ENCODE data around the gene SUN5. TPM values are rescaled to one million over a fixed set of nuclear protein-coding genes. Genes with fewer than 3 reads are reported as not detected.

The SUN5 gene
- total and polyA plus RNA-seq, 2 donors (not counting 3 experiments of a cell fraction or from before 2014, with no cell fraction given): not detected

DNA sequence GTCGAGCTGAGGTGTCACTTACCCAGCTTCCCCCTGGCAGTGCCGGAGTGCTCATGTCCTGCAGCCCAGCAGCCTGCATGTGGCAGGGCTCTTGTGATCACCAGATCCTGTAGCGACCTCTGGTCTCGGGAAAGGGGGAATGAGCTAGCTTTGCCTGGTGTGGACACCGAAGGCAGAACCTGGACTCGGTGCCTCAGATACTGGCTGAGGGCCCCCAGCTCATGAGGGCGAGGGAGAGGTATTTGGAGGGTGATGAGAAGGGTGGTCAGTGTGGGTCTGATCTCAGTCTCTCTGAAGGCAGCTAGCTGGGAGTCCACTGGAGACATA is 26.3 kb downstream of the SUN5 start:
- DNase-seq (ENCODE audit: low read depth, low spot score) (no peak), FAIRE-seq (no peak)
- no peaks in the 10 kb centered on the region for H3K79me2 ChIP-seq (ENCODE audit: control insufficient read depth, insufficient read depth, low read length)
- ChIA-PET CTCF (no interaction called here), POLR2A (no interaction called here)
- H3K4me1 ChIP-seq (ENCODE audit: control insufficient read depth, extremely low read depth, insufficient read depth, low read length): no peaks in the 10 kb centered on the region
- H3K4me2 ChIP-seq (ENCODE audit: insufficient read depth, low read length): no peak overlapping the region
- no peaks in the 10 kb centered on the region for H4K20me1 ChIP-seq (replicated peaks; ENCODE audit: control insufficient read depth, extremely low read depth, insufficient read depth, low read length)
- H3K36me3 ChIP-seq (ENCODE audit: control insufficient read depth in 2 of 2, extremely low read depth in 1 of 2, insufficient read depth in 2 of 2, low read length in 2 of 2): no peaks in the 10 kb centered on the region
- no peaks in the 10 kb centered on the region for H3K9me1 ChIP-seq (replicated peaks; ENCODE audit: control insufficient read depth, extremely low read depth, insufficient read depth, low read length)
- TF ChIP-seq, protein P1, sequence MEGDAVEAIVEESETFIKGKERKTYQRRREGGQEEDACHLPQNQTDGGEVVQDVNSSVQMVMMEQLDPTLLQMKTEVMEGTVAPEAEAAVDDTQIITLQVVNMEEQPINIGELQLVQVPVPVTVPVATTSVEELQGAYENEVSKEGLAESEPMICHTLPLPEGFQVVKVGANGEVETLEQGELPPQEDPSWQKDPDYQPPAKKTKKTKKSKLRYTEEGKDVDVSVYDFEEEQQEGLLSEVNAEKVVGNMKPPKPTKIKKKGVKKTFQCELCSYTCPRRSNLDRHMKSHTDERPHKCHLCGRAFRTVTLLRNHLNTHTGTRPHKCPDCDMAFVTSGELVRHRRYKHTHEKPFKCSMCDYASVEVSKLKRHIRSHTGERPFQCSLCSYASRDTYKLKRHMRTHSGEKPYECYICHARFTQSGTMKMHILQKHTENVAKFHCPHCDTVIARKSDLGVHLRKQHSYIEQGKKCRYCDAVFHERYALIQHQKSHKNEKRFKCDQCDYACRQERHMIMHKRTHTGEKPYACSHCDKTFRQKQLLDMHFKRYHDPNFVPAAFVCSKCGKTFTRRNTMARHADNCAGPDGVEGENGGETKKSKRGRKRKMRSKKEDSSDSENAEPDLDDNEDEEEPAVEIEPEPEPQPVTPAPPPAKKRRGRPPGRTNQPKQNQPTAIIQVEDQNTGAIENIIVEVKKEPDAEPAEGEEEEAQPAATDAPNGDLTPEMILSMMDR (IDR thresholded peaks at IDR 0.05; ENCODE audit: extremely low read depth in 1 of 2, insufficient read depth in 1 of 2, low read depth in 1 of 2, low read length in 2 of 2): no peak
- TF ChIP-seq MYC (IDR thresholded peaks at IDR 0.05; ENCODE audit: low read depth, low read length) (no peak), JUN (IDR thresholded peaks at IDR 0.05; ENCODE audit: borderline replicate concordance, insufficient read depth, insufficient read length, low read depth) (no peak), POLR2AphosphoS5 (IDR thresholded peaks at IDR 0.05; ENCODE audit: insufficient read depth, low read depth, low read length) (no peak), FOS (IDR thresholded peaks at IDR 0.05; ENCODE audit: borderline replicate concordance, insufficient read depth, low read length) (no peak), GATA2 (IDR thresholded peaks at IDR 0.05; ENCODE audit: insufficient read depth, insufficient read length, low read depth, low read length) (no peak), EZH2 (IDR thresholded peaks at IDR 0.05; ENCODE audit: borderline replicate concordance, low read depth, low read length, severe bottlenecking) (no peak), POLR2A (IDR thresholded peaks at IDR 0.05; ENCODE audit: low read depth, low read length) (no peak)
- TF ChIP-seq, protein P2, sequence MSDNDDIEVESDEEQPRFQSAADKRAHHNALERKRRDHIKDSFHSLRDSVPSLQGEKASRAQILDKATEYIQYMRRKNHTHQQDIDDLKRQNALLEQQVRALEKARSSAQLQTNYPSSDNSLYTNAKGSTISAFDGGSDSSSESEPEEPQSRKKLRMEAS (IDR thresholded peaks at IDR 0.05; ENCODE audit: insufficient read depth, insufficient read length): no peak
- peaks cover 0 to 1% of the 10 kb centered on the region in 2 experiments for H3K27me3 ChIP-seq (ENCODE audit: control insufficient read depth in 2 of 2, insufficient read depth in 2 of 2, low read length in 2 of 2)
- H3K4me3 ChIP-seq (replicated peaks in 1 of 3; ENCODE audit: insufficient read depth in 1 of 3, low read depth in 1 of 3, low read length in 3 of 3): no peak overlapping the region
- intact Hi-C loops (cut with micrococcal nuclease) (no loop called here), dilution Hi-C loops (cut with MboI; ENCODE audit: extremely low pct_ligation_motif_present, low sequenced_read_pairs) (no loop called here)
- BruUV-seq (replicated peaks): no TSS peak
- no peak overlapping the region for H3K9ac ChIP-seq (replicated peaks; ENCODE audit: extremely low read depth, insufficient read depth, low read length)
- H2AFZ ChIP-seq (ENCODE audit: low read depth, low read length): no peak overlapping the region
- no peaks in the 10 kb centered on the region for H3K9me3 ChIP-seq (replicated peaks; ENCODE audit: control insufficient read depth, insufficient read depth, low read length)
- H3K27ac ChIP-seq (ENCODE audit: insufficient read depth, low read depth, low read length): no peak overlapping the region
